GM19438 (cell line): Measurements from ENCODE around the gene IGSF9.
A peak's percentile ranks its signal among the peaks of the same experiment; 100 is the strongest.

Experiments used
- ATAC-seq: cut with Tn5 transposase; IDR thresholded peaks from one replicate; pipeline ENCODE4 v1.9.1; 2021; ENCODE audit warnings: low read depth; ENCODE audit not compliant: unreplicated experiment

The IGSF9 gene

DNA sequence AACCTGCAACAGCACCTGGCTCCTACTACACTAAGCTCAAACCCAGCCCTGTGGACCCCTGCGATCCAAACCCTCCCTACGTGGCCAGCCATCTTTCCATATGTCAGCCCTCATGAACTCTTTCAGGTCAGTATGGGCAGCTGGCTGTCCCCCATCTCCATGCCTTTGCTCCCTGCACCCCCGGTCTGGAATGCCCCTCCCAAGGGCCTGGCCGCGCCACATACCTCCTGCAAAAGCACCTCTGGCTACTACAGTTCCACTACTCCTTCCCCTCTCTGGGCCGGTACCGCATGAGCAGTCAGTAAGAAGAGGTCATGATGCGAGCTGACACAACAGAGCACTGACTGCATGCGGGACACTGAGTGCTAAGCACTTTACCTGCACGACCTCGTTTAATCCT is 10.1 kb downstream of the IGSF9 start:
- ATAC-seq = no peak

- ATAC-seq = no peak
Observed at GRCh38 chr1:159934136-159935039, 11.0 kb downstream of the IGSF9 start.

GRCh38 chr1:159933347-159933746 is 12.1 kb downstream of the IGSF9 start:
- ATAC-seq = no peak

DNA sequence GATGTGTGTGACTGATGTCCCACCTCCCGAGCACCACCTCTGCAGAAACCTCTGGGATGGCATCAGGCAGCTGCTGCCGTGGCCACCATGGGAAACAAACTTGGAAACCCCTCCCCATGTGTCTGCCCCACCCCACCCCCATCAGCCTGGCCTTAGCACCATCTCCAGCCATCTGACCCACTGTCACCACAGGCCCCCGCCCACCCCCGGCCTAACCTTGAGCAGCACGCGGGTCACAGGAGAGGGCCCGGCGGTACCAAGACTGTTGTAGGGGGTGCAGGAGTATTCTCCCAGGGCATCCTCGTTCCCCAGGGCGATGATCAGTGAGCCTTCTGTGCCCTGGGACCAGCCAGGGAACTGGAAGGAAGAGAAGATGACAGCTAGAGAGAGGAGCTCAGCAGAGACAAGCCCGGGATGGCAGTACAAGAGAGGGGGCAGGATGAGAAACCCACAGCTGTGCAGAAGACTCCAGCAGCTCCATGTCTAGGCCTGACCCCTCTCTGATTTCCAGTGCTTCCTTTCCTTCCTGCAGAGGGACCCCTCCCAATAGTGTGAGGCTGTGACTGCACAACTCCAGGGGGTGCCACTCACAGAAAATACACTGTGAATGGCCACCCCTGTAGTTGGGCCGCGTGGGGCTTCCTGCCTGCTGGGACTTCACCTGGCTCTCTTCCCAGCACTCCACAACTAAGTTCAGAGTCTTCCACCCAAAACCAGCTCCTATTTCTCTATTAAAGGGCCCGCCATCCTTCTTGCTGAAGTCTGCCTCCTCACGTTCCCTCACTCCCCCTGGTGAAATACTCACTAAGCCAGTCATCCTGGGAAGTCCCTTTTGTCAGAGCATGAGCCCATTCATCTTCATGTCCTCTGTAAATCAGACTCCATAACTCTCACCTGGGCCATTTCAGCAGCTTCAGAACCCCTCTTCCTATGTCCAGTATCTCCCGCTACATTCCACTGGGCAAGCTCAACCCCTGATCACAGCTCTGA is 12.8 kb downstream of the IGSF9 start:
- no peak for ATAC-seq

GRCh38 chr1:159931795-159932173 is 13.6 kb downstream of the IGSF9 start:
- no peak for ATAC-seq

DNA sequence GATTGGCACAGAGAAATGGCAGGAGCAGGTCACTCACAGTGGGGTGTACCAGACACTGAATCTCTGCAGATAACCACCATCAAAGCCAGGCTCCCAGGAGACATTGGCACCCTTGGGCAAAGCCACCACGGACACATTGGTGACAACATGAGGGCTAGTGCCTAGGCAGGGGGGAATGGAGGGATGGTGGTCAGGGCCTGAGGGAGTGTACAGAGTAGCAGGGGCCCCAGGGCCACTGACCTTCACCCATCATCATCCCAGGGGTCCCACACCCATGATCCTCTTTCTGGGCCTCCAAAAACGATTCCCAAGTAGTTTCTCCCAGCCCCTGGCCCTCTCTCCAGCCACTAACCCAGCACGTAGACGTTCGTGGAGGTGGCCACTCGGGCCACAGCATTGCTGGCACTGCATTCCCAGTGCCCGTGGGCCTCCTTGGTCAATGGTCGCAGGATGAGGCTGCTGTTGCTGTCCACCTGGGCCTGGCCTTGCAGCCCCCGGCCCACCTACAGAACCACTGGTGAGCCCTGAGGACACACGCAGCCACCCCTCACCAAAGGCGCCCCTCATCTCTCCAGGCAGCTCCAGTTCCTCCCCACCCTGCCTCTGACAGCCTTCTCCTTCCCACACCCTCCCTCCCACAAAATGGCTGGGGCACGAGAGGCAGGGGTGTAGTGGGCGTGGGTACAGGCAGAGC is 14.2 kb downstream of the IGSF9 start:
- ATAC-seq = no peak

- no peak for ATAC-seq
Observed at GRCh38 chr1:159930634-159931033, 14.8 kb downstream of the IGSF9 start.

DNA sequence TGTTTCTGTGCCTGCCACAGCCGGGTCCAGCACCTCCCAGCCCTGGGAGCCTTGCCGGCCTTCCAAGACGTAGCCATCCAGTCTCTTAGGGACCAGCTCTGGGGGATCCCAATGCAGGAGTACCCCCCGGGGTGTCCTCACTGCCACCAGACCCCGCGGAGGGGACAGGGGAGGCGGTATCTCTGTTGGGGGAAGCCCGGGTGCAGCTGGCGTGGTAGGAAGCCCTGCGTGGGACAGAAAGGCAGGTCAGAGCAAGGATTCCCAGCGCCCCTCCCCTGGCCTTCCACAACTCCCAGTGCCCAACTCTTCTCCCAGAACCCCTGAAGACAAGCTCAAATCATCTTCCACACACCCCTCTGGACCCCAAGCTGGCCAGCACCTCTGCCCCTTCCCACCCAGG is 15.2 kb downstream of the IGSF9 start:
- no peak for ATAC-seq

DNA sequence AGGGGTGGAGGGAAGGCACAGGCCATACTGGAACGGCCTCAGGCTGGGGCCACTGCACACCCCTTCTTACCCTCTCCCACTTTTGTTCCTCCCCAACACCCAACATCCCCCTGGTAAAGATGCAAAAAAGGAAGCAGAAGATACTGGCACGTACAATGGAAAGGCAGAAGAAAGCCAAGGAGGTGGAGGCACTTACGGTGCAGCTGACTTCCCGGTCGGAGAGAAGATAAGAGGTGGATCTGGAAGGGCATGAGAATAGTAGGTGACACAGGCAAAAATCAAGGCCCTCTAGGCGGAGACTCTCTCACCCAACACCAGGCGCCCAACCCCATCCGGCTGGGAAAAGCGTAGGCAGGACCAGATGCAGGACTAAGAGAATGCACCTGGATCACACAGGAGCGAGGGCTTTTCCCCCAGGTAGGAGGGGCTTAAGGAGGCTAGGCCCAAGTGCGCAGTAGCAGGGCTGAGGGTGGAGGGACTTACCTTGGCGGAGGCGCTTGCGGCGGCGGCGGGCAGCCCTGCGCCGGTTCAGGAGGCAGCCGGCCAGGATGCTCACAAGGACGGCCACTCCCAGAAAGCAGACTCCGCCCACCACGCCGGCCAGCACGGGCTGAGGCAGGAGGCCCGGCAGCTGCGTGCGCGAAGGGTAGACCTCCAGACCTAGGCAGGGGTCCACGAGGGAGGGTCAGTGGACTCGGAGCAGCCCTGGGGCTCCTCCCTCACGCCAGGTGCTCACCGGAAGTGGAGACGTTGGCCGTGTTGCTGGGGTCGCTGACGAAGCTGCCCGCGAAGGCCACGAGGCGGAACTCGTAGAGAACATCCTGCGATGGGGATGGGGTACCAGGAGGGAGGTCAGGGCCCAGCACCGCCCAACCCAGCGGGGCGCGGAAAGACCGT is 16.0 kb downstream of the IGSF9 start:
- ATAC-seq = no peak

DNA sequence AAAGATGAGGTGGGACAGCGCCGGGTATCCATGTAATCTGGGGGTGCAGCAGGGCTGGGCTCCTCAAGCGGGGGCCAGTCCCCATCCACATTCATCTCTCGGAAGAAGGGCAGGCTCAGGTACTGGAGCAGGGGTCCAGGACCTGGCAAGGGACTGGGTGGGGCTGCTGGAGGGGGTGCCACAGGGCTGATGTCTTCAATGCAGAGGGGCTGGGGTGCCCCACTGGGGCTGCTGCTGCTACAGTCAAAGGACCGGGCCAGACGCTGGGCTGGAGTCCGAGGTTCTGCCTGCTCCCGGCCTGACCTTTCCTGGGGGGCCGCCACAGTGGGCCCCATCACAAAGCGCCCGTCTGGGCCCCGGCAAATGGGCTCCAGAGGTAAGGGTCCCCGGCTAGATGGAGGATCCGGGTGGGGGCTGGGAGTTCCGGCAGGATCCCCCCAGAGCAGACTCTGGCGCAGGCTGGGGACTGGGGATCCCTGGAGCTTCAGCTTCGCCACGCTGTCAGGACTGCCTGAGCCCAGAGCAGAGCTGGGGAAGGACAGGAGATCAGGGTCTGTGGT is 16.8 kb downstream of the IGSF9 start:
- ATAC-seq = no peak

DNA sequence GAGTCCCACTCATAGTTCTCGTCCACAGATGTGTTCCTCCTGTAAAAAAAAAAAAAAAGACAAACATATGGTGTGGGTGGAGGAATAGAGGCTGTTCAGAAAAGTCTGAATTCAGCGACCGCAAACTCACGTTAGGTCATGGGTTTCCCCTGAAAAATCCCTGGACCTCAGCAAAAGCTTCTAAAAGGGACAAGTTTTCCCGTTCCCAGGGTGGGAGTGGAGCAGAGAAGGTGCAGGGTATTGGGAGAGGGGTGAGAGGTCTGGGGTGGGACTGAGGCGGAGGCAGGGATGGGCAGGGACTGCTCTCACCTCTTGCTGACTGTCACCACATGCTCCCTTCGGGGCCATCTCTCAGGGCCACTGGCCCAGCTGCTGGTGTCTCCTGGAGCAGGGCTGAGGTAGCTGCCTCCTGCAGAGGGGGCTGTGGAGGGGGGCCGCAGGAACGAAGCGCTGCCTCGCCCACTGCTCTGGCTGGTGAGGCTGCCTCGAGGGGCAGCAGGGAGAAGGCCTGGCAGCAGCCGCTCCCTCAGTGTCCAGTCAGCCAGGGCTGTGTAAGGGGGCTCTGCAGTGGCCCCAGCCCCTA is 17.5 kb downstream of the IGSF9 start:
- ATAC-seq = no peak

GRCh38 chr1:159927211-159927848 is 18.1 kb downstream of the IGSF9 start:
- ATAC-seq = no peak

- no peak for ATAC-seq
Observed at GRCh38 chr1:159925719-159926078, 19.7 kb downstream of the IGSF9 start.

DNA sequence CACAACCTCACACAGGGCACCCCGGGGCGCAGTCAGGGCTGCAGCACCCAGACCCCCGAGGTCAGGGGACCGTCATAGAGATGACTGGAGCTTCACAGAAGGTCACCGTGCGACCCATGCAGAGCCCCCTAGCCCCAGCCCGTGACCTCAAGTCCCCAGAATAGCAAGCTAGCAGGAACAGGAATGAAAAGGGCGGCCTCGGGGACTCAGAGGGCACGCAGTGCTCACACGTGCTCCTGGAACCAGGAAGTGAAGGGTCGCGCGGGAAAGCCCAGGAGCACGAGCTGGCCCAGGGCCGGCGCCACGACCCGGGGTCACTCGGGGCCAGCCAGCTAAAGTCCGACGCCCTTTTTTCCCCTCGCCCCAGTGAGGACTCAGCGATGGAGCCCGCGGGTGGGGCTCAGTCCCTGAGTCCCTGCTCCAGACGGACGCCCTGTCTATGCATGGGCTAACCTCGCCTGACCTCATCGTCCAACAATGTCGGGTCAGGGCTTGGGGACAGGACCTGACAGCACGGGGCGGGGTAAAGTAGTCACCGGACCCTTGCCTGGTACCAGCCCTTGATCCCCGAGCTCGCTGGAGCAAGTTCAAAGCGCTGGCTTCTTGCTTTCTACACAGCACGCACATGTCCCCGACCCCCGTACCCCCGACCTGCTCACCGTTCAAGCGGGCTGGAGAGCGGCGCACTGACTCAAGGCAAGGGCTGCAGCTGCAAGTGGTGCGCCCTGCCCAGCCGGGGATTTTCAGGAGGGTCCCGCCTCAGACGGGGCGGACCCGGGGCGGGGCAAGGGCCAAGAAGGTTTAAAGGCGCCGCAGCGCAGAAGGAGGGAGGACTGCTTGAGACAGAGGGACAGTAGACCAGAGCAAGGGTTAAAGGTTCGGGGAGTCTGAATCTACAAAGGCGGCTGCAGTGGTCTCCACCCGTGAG is 20.4 kb downstream of the IGSF9 start, which contains the start of gene TAGLN2:
Gene TAGLN2 (minus strand): TSS at position 717 of the 928 bp plus-strand sequence. CDS start 4,998 bp downstream, outside the sequence.
- peak; percentile 53 for ATAC-seq

DNA sequence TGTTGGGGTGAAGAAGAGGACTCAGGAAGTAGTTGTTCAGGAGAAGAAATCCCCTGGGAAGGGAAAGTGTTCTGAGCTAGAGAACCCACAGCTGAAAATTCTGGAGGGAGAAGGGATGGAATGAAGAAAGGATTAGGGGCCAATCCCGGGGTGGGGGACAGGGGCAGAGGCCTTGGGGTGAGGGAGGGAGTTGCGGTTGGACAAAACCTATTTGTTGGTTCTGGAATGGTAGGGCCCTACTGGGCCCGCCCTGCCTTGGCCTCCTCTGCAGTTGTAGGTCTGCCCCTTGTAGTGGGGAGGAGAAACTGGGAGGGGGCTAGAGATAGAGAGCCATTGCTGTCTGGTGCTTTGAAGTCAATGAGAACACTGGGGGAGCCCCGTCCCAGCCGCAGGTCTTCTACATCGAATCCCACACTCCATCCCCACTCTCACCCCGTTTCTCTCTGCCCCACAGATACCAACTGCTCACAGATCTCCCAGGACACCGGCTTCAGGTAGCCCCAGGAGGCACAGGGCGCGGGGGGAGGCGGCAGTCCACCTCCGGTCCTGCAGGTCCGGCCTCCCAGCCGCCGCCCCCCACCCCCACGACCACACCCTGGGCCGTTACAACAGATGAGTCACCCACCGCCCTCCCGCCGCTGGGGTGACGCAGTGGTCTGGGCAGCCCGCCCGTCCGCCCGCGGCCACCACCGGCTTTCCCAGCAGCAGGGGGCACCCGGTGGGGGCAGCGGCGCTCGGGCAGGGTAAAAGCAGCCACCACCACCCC is 21.2 kb downstream of the IGSF9 start:
- ATAC-seq = no peak

- peak; percentile 30 for ATAC-seq
Observed at GRCh38 chr1:159923203-159924024, 22.0 kb downstream of the IGSF9 start.
